H1 (cell line): Measurements from ENCODE around the gene FRS2. TPM values are rescaled to one million over a fixed set of nuclear protein-coding genes. Genes with fewer than 3 reads are reported as not detected.

Experiments
- CHD1 ChIP-seq: IDR thresholded peaks from 2 replicates; pipeline ENCODE4 v1.6.1; 2012; ENCODE audit warnings: low read depth, low read length, improper control_type of control experiment
- KDM4A ChIP-seq: IDR thresholded peaks from one replicate; pipeline ENCODE4 v1.7.1; 2012; ENCODE audit warnings: low read depth, mild to moderate bottlenecking, moderate library complexity, low read length, inconsistent platforms; ENCODE audit not compliant: severe bottlenecking
- SIRT6 ChIP-seq: IDR thresholded peaks from one replicate; pipeline ENCODE4 v1.7.1; 2012; ENCODE audit warnings: low read length, inconsistent platforms
- polyA plus RNA-seq, 7 experiments: library from polyadenylated mRNA; depleted of rRNA in 3 of 7; stranded (reverse) in 5 of 7; unstranded in 2 of 7; fragments of >200 nt in 5 of 7; fragments of 200-250 nt in 2 of 7; gene quantifications; 1 replicate in 5 of 7; 2 replicates in 1 of 7; 4 replicates in 1 of 7; pipeline versions ENCODE4 v1.2.1 to v1.2.3, GENCODE V29; 2011 to 2013; ENCODE audit warnings: missing spikeins in 2 of 7, mixed read lengths in 2 of 7
- total RNA-seq: library from RNA; stranded (reverse); fragmentation: NEBNext Ultra II Directional; extraction: Animal tissue kit (Norgen Biotek cat#: 25700); gene quantifications from 2 replicates; pipeline ENCODE4 v1.2.1, GENCODE V29; 2021
- TF ChIP-seq, protein P1 (sequence below): IDR thresholded peaks from 2 replicates; pipeline ENCODE4 v1.6.1; 2012; ENCODE audit warnings: inconsistent platforms
- TF ChIP-seq, protein P2 (sequence below): fragments of 300-600 bp; sonication (generic); IDR thresholded peaks from 2 replicates; pipeline ENCODE4 v1.7.1; 2012; ENCODE audit warnings: low read length, moderate library complexity, mild to moderate bottlenecking, inconsistent platforms; ENCODE audit not compliant: insufficient replicate concordance

Gene FRS2
- total and polyA plus RNA-seq, 2 of the 8 experiments (the other 6 are each of a cell fraction or from before 2014, with no cell fraction given), result 10.3 to 35.8 TPM

DNA sequence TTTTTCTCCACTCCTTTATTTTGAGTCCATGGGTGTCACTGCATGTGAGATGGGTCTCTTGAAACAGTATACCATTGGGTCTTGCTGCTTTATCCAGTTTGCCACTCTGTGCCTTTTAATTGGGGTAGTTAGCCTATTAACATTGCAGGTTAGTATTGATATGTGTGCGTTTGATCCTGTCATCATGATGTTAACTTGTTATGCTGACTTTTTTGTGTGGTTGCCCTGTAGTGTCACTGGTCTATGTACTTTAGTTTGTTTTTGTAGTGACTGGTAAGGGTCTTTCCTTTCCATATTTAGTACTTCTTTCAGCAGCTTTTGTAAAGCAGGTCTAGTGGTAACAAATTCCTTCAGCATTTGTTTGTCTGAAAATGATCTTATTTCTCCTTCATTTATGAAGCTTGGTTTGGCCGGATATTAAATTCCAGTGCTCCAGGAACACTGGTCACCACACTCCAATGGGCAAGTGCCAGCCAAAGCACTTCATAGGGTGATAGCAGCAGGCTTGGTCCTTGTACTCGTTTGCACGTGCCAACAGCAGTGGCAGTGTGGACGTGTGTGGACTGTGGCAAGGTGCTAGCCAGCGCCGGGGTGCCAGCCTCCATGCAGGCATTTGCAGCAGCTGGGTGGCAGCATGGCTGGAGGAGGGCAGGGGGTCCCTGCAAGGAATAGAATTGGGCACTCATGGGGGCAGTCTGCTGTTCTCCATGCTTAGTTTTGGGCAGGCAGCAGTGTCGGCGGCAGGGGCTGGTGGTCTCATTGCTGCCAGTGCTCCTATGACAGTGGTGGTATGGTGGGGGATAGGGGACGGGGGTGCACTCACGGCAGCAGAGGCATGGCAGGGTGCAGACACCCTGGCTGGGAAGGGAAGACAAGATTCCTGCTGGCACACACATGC, 53.5 kb downstream of the FRS2 start (continued):
- TF ChIP-seq KDM4A, result no peak
- TF ChIP-seq, protein P1, sequence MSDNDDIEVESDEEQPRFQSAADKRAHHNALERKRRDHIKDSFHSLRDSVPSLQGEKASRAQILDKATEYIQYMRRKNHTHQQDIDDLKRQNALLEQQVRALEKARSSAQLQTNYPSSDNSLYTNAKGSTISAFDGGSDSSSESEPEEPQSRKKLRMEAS, result no peak
- no peak for TF ChIP-seq SIRT6
- TF ChIP-seq, protein P2, sequence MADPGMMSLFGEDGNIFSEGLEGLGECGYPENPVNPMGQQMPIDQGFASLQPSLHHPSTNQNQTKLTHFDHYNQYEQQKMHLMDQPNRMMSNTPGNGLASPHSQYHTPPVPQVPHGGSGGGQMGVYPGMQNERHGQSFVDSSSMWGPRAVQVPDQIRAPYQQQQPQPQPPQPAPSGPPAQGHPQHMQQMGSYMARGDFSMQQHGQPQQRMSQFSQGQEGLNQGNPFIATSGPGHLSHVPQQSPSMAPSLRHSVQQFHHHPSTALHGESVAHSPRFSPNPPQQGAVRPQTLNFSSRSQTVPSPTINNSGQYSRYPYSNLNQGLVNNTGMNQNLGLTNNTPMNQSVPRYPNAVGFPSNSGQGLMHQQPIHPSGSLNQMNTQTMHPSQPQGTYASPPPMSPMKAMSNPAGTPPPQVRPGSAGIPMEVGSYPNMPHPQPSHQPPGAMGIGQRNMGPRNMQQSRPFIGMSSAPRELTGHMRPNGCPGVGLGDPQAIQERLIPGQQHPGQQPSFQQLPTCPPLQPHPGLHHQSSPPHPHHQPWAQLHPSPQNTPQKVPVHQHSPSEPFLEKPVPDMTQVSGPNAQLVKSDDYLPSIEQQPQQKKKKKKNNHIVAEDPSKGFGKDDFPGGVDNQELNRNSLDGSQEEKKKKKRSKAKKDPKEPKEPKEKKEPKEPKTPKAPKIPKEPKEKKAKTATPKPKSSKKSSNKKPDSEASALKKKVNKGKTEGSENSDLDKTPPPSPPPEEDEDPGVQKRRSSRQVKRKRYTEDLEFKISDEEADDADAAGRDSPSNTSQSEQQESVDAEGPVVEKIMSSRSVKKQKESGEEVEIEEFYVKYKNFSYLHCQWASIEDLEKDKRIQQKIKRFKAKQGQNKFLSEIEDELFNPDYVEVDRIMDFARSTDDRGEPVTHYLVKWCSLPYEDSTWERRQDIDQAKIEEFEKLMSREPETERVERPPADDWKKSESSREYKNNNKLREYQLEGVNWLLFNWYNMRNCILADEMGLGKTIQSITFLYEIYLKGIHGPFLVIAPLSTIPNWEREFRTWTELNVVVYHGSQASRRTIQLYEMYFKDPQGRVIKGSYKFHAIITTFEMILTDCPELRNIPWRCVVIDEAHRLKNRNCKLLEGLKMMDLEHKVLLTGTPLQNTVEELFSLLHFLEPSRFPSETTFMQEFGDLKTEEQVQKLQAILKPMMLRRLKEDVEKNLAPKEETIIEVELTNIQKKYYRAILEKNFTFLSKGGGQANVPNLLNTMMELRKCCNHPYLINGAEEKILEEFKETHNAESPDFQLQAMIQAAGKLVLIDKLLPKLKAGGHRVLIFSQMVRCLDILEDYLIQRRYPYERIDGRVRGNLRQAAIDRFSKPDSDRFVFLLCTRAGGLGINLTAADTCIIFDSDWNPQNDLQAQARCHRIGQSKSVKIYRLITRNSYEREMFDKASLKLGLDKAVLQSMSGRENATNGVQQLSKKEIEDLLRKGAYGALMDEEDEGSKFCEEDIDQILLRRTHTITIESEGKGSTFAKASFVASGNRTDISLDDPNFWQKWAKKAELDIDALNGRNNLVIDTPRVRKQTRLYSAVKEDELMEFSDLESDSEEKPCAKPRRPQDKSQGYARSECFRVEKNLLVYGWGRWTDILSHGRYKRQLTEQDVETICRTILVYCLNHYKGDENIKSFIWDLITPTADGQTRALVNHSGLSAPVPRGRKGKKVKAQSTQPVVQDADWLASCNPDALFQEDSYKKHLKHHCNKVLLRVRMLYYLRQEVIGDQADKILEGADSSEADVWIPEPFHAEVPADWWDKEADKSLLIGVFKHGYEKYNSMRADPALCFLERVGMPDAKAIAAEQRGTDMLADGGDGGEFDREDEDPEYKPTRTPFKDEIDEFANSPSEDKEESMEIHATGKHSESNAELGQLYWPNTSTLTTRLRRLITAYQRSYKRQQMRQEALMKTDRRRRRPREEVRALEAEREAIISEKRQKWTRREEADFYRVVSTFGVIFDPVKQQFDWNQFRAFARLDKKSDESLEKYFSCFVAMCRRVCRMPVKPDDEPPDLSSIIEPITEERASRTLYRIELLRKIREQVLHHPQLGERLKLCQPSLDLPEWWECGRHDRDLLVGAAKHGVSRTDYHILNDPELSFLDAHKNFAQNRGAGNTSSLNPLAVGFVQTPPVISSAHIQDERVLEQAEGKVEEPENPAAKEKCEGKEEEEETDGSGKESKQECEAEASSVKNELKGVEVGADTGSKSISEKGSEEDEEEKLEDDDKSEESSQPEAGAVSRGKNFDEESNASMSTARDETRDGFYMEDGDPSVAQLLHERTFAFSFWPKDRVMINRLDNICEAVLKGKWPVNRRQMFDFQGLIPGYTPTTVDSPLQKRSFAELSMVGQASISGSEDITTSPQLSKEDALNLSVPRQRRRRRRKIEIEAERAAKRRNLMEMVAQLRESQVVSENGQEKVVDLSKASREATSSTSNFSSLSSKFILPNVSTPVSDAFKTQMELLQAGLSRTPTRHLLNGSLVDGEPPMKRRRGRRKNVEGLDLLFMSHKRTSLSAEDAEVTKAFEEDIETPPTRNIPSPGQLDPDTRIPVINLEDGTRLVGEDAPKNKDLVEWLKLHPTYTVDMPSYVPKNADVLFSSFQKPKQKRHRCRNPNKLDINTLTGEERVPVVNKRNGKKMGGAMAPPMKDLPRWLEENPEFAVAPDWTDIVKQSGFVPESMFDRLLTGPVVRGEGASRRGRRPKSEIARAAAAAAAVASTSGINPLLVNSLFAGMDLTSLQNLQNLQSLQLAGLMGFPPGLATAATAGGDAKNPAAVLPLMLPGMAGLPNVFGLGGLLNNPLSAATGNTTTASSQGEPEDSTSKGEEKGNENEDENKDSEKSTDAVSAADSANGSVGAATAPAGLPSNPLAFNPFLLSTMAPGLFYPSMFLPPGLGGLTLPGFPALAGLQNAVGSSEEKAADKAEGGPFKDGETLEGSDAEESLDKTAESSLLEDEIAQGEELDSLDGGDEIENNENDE, result no peak
- no peak for TF ChIP-seq CHD1
- TF ChIP-seq, all 59 proteins: peak for 0
